Psoas muscle (tissue), 8 donors: Measurements from ENCODE around the gene GAP43. TPM values are rescaled to one million over a fixed set of nuclear protein-coding genes. Genes with fewer than 3 reads are reported as not detected.

ENCODE experiments used
- ATAC-seq, 4 donors: fragments of 200-7000 bp; cut with Tn5 transposase; one replicate each; pipeline ENCODE4 v1.9.1; 2020; ENCODE audit warnings: moderate library complexity in 3 of 4, mild to moderate bottlenecking in 2 of 4
- DNase-seq, 2 donors: peaks; one replicate each; pipeline ENCODE4 v3.0.0-alpha.2; 2020
- H3K27ac ChIP-seq: fragments of 200-600 bp; one replicate; pipeline ENCODE4 v1.8.0; 2022
- H3K27me3 ChIP-seq, 3 donors: fragments of 200-600 bp in 1 of 3; one replicate each; pipeline versions ENCODE4 v1.6.1 to v1.8.0; 2013 to 2022; ENCODE audit warnings: low read length in 2 of 3, mild to moderate bottlenecking in 2 of 3, moderate library complexity in 1 of 3; ENCODE audit not compliant: insufficient read depth in 3 of 3
- H3K36me3 ChIP-seq, 2 donors: fragments of 200-600 bp in 1 of 2; one replicate each; pipeline versions ENCODE4 v1.6.1 to v1.8.0; 2013 to 2022; ENCODE audit warnings: low read depth in 1 of 2, mild to moderate bottlenecking in 1 of 2, moderate library complexity in 1 of 2; ENCODE audit not compliant: insufficient read depth in 1 of 2
- H3K4me1 ChIP-seq: fragments of 200-600 bp; one replicate; pipeline ENCODE4 v1.8.0; 2022
- H3K4me3 ChIP-seq: fragments of 200-600 bp; one replicate; pipeline ENCODE4 v1.8.0; 2022; ENCODE audit warnings: mild to moderate bottlenecking
- H3K9me3 ChIP-seq: fragments of 200-600 bp; one replicate; pipeline ENCODE4 v1.8.0; 2022
- CTCF ChIP-seq: fragments of 200-600 bp; IDR thresholded peaks from one replicate; pipeline ENCODE4 v1.8.0; 2022; ENCODE audit warnings: antibody characterized with exemption
- WGBS, 3 donors: extraction: QIAGEN DNeasy Blood & Tissue Kit; methylation state at CpG; one replicate each; pipeline versions ENCODE4 v1.1.6 to v1.1.7; 2013; 5-methylcytosine and 5-hydroxymethylcytosine counted together
- intact Hi-C, 2 donors: fragments of 100-400 bp; cut with DNase I; formaldehyde crosslinking; loops; one replicate each; pipeline versions ENCODE4 v1.11.0 to v1.14.2; 2022
- polyA plus RNA-seq, 3 donors: library from polyadenylated mRNA; stranded (reverse); fragments of 200-250 nt; gene quantifications; one replicate each; pipeline ENCODE4 v1.2.3, GENCODE V29; 2013
- total RNA-seq, 4 donors: library from RNA; stranded (reverse); fragmentation: NEBNext Ultra II Directional in 2 of 4; extraction: Animal tissue kit (Norgen Biotek cat#: 25700) in 2 of 4; gene quantifications; one replicate each; pipeline versions ENCODE4 v1.2.1 to v1.2.4, GENCODE V29; 2021 to 2023
- donor health status: healthy with polysubstance abuse.
- donor health status: DM: no; HTN: no; CAD: no; lungs with moderate emphysema.
- donor health status: Bipolar disorder and iron deficiency.
- donor health status: healthy.
- donor health status: DM: yes; HTN: yes; CAD: no.
- donor health status: DM: no; HTN: no; CAD: no.
- donor health status: DM: no; HTN: no; CAD: no.
- donor health status: DM: yes; HTN: yes; CAD: no.

The GAP43 gene
- total and polyA plus RNA-seq, 7 donors: 0.05 to 0.56 (median 0.35) TPM; not detected in 2

- no peak overlapping the region for H3K4me3 ChIP-seq
- intact Hi-C loops: no loop called here
- no peak for TF ChIP-seq CTCF
- H3K9me3 ChIP-seq: no peaks in the 10 kb centered on the region
- ATAC-seq (no peak), DNase-seq (no peak)
- 38 to 52% (median 47%) methylated on average over 1 of the region's 1 CpG for WGBS, 3 donors
- H3K36me3 ChIP-seq: no peaks in the 10 kb centered on the region
- H3K4me1 ChIP-seq: no peaks in the 10 kb centered on the region
- no peak overlapping the region for H3K27ac ChIP-seq
- no peaks in the 10 kb centered on the region for H3K27me3 ChIP-seq
Measured at GRCh38 chr3:115580566-115580965, 42.7 kb upstream of the GAP43 start.

- H3K27me3 ChIP-seq: no peaks in the 10 kb centered on the region
- WGBS, 3 donors: 87 to 93% (median 89%) methylated on average over 8 of the region's 8 CpGs
- TF ChIP-seq CTCF: no peak
- no peaks in the 10 kb centered on the region for H3K4me1 ChIP-seq
- no peak overlapping the region for H3K4me3 ChIP-seq
- no peak overlapping the region for H3K27ac ChIP-seq
- DNase-seq: peak; percentile 25 to 43
- ATAC-seq: peak in 2 of 4 donors; percentile 40 to 43
- intact Hi-C loops: no loop called here
- H3K9me3 ChIP-seq: no peaks in the 10 kb centered on the region
- H3K36me3 ChIP-seq: no peaks in the 10 kb centered on the region
Measured at GRCh38 chr3:115581362-115582135, 41.8 kb upstream of the GAP43 start.

GRCh38 chr3:115588201-115589115 is 34.9 kb upstream of the GAP43 start:
- intact Hi-C loops: loop anchor here in 1 of 2 donors (1.0 kb wide), 1 partner anchor 28 kb away; no protein-coding TSS in a partner anchor
- no peak for DNase-seq
- no peaks in the 10 kb centered on the region for H3K27me3 ChIP-seq
- no peak overlapping the region for H3K27ac ChIP-seq
- whole genome bisulfite sequencing, 3 donors: 62 to 65% (median 62%) methylated on average over 5 of the region's 5 CpGs
- no peak overlapping the region for H3K4me3 ChIP-seq
- ATAC-seq: no peak
- no peak for TF ChIP-seq CTCF
- H3K4me1 ChIP-seq: no peaks in the 10 kb centered on the region
- no peaks in the 10 kb centered on the region for H3K9me3 ChIP-seq
- H3K36me3 ChIP-seq: no peaks in the 10 kb centered on the region

- Histone ChIP-seq H3K27me3 (no peaks in the 10 kb centered on the region), H3K4me3 (no peak overlapping the region), H3K27ac (no peak overlapping the region), H3K9me3 (peaks cover 5% of the 10 kb centered on the region), H3K36me3 (no peaks in the 10 kb centered on the region), H3K4me1 (no peaks in the 10 kb centered on the region)
- ATAC-seq: no peak
- intact Hi-C loops: no loop called here
- no peak for TF ChIP-seq CTCF
- no peak for DNase-seq
- 62 to 74% (median 69%) methylated on average over 3 of the region's 3 CpGs for WGBS, 3 donors
Measured at GRCh38 chr3:115590873-115591272, 32.4 kb upstream of the GAP43 start.
